AG04449 (cell line): Measurements from ENCODE around the gene INHBA.

ENCODE experiments used
- CTCF ChIA-PET: fragments of 350-600 bp; formaldehyde crosslinking; extraction: SDS; loops from one replicate; lab custom pipeline; 2021; ENCODE audit warnings: antibody characterized with exemption; lab: Yijun Ruan, JAX
- POLR2A ChIA-PET: fragments of 400-600, 350-600 bp; formaldehyde crosslinking; extraction: SDS; loops from one replicate; lab custom pipeline; 2020; ENCODE audit warnings: antibody characterized with exemption, inconsistent platforms; lab: Yijun Ruan, JAX
- DNase-seq: peaks from one replicate; pipeline ENCODE4 v3.0.0-alpha.2; 2010; ENCODE audit warnings: low read depth, low spot score
- H3K4me3 ChIP-seq: 2 replicates; pipeline ENCODE4 v1.5.1; 2011; ENCODE audit warnings: low read depth, mild to moderate bottlenecking, control low read depth, low read length
- TF ChIP-seq, protein P1 (sequence below): IDR thresholded peaks from one replicate; pipeline ENCODE4 v1.5.1; 2011; ENCODE audit warnings: mild to moderate bottlenecking, moderate library complexity, low read length, control low read depth, inconsistent platforms; ENCODE audit not compliant: insufficient read depth; ENCODE audit errors: missing control alignments

The INHBA gene

DNA sequence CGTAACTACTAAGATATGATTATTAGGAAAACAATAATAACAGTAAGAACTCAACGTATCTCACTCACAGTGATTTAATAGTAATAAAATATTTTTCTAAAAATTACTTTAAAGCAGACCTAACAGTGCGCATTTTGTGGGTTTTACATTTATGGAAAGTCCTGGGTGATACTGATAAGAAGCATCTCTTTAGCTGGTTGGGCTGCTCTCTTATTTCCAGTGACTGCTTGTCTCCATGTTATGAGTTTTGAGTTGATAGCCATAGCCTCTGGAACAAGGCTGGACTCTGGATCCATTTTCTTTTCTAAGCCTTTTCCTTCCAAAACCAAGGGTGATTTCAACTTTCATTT lies 29.5 kb upstream of the INHBA start:
- H3K4me3 ChIP-seq = no peak overlapping the region
- TF ChIP-seq, protein P1, sequence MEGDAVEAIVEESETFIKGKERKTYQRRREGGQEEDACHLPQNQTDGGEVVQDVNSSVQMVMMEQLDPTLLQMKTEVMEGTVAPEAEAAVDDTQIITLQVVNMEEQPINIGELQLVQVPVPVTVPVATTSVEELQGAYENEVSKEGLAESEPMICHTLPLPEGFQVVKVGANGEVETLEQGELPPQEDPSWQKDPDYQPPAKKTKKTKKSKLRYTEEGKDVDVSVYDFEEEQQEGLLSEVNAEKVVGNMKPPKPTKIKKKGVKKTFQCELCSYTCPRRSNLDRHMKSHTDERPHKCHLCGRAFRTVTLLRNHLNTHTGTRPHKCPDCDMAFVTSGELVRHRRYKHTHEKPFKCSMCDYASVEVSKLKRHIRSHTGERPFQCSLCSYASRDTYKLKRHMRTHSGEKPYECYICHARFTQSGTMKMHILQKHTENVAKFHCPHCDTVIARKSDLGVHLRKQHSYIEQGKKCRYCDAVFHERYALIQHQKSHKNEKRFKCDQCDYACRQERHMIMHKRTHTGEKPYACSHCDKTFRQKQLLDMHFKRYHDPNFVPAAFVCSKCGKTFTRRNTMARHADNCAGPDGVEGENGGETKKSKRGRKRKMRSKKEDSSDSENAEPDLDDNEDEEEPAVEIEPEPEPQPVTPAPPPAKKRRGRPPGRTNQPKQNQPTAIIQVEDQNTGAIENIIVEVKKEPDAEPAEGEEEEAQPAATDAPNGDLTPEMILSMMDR = no peak
- ChIA-PET CTCF (interaction anchor here (0.7 to 1.3 kb wide), 8 partner anchors 11 to 208 kb away, joined by 3 to 5 read pairs (median 3); no protein-coding TSS in a partner anchor), POLR2A (no interaction called here)
- DNase-seq = no peak

DNA sequence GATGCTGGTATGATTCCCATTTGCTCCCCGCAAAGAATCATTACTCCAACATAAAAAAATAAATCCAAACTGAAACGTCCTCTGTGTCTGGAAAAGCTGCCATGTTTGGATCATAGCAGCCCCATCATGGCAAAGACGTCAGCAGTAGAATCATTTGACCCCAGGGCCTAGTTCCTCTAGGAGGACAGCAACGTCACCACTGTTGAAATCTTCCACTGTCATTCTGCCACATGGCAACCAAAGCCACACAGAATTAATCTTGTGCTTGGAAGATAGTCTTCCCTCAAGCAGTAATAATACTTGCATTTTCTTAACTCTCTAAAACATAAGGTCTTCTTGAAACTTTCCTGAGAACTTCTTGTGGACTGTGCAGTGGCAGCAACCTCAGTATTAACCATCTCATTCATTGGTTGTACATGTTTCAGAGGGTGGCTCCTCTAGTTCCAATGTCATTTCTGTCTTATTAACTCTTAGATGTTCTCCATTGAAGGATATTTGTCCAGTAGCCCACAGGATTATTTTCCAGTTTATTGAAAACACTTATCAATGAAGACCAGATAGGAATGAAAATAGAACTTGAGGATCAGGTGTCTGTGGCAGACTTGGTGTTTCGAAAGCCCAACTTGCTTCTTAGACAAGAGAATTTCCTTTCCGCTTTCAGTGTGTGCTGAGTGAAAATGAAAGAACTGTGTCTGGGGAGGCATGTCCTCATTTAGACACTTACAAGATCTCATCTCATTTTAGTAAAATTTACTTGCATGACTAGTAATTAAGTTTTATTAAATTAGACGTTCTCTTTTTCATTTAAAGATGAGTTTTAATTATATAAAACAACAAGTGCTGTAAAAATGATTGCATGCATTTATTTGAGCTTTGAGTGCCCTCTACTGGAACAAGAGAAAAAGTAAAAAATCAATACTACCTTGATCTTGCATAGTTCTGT lies 28.9 kb upstream of the INHBA start:
- no peak overlapping the region for H3K4me3 ChIP-seq
- TF ChIP-seq, protein P1 = no peak
- no peak for DNase-seq
- CTCF ChIA-PET = interaction anchor here (0.7 to 1.7 kb wide), 11 partner anchors 10 to 208 kb away, joined by 3 to 6 read pairs (median 3); no protein-coding TSS in a partner anchor
- POLR2A ChIA-PET = no interaction called here

DNA sequence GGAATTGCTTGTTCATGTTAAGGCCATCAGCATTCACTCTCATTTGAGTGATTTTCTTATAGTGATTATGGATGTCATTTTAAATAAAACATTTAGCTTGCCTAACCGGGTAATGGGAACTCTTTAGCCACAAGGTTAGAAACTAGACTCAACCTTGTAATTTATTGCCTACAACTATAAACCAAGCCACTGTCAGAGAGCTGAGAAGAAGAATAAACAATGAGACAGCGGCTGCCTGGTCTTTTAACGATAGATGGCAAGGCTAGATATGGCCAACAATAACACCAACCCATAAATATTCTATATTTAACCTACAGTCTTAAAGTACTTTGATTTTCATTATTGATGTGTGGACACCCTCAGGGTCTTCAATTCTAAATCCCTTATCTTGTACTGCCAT lies 27.8 kb upstream of the INHBA start:
- CTCF ChIA-PET = interaction anchor here (0.6 to 1.7 kb wide), 8 partner anchors 10 to 49 kb away, joined by 3 to 6 read pairs (median 3); no protein-coding TSS in a partner anchor
- POLR2A ChIA-PET = no interaction called here

DNA sequence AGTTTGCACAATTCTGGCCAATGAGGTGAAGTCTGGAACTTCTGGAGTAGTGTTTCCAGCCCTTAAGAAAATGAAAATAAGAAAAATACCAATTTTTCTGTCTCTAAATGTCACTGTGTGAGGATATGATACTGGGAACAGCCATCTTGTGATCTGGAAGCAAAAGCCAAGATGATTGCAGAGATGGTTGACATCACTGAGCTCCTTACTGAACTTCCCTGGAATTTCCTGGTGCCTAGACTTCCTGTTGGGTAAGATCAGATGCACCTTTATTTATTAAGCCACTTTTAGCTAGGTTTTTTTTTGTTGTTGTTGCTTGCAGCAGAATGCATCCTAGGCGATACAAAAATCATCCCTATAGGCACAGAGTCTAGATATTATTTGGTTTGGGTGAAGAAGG lies 27.3 kb upstream of the INHBA start:
- ChIA-PET POLR2A (no interaction called here), CTCF (interaction anchor here (0.7 to 1.7 kb wide), 7 partner anchors 9 to 1200 kb away, joined by 3 to 6 read pairs (median 3); no protein-coding TSS in a partner anchor)
- H3K4me3 ChIP-seq = no peak overlapping the region
- TF ChIP-seq, protein P1 = no peak
- no peak for DNase-seq

More for the DNA sequence above, 27.8 kb upstream of the INHBA start:
- TF ChIP-seq, protein P1 = no peak
- H3K4me3 ChIP-seq = no peak overlapping the region
- no peak for DNase-seq

DNA sequence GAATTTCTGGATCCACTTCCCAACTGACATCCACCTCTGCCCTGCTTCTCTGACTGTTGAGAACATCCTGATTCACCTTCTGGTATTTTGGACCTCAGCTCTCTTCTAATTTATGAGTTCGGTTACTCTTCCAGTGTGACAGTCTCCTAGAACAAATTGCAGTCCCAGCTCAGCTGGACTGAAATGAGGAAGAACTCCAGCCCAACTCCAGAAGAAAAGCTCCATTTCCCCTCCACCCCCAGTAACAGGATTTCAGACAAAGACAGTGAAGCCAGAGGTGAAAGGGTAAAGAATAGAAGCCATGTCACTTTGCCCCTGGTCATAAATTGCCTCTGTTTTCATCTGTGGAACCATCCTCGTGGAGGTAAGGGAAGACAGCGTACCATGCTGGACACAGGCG lies 26.2 kb upstream of the INHBA start:
- no peak for DNase-seq
- ChIA-PET CTCF (interaction anchor here (1.1 to 1.9 kb wide), 2 partner anchors 11 to 24 kb away, joined by 3 to 7 read pairs; no protein-coding TSS in a partner anchor), POLR2A (no interaction called here)
- TF ChIP-seq, protein P1 = no peak
- no peak overlapping the region for H3K4me3 ChIP-seq

DNA sequence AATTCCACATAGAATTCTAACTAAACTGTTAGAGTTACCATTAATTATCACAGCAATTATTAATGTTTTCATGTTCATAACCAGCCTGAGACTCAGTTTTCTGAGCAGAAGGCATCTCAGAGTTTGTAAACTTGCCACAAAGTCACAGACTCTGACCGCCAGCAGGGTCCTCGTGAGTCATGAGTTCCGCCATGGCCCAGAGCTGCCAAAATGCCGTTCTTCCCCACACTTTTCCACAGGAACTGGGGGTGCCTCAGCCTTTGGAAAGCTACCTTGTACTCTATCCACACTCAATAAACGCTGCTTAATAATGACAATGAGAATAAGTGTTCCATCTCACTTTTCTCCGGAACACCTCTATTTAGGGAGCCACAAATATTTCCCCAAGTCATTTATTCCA lies 22.1 kb upstream of the INHBA start:
- CTCF ChIA-PET = interaction anchor here (0.8 to 2.1 kb wide), 4 partner anchors 14 to 20 kb away, joined by 3 to 6 read pairs (median 4); no protein-coding TSS in a partner anchor
- POLR2A ChIA-PET = no interaction called here

More for the DNA sequence above, 22.1 kb upstream of the INHBA start:
- H3K4me3 ChIP-seq = no peak overlapping the region
- TF ChIP-seq, protein P1 = no peak
- DNase-seq = no peak
